Fibroblast of lung (primary cell): Measurements from ENCODE around the gene RB1.

Experiments
- CTCF ChIP-seq, 2 donors: IDR thresholded peaks in 1 of 2; conservative IDR thresholded peaks in 1 of 2; 1 replicate in 1 of 2; 2 replicates in 1 of 2; pipeline ENCODE4 v1.5.1; 2011 to 2012; ENCODE audit warnings: low read length in 2 of 2, control low read depth in 1 of 2, inconsistent platforms in 1 of 2, low read depth in 1 of 2, mild to moderate bottlenecking in 1 of 2
- EZH2 ChIP-seq: IDR thresholded peaks from 2 replicates; pipeline ENCODE4 v1.5.1; 2012; ENCODE audit warnings: low read length, control low read depth, mild to moderate bottlenecking; ENCODE audit errors: missing control alignments

DNA sequence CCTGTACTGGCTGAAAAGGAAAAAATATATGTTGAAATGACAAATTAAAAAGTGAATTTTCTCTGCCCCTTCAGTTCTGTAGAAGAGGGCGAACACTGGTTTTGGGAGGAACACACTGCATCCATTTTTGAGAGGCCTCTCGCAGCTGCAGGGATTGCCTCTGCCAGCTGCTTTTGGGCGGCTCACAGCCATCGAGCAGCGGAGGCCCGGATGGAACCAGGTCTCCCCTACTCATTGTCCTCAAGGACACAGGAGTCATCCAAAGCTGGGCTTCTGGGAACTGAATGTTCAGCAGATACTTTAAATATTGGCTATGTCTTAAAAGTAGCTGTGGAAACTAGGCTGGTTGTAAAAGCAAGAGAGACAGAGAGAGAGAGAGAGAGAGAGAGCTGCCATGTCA lies 212.2 kb downstream of the RB1 start:
- TF ChIP-seq CTCF (conservative IDR thresholded peaks at IDR 0.05 in 1 of 2, IDR thresholded peaks at IDR 0.05 in 1 of 2; ENCODE audit: low read depth in 1 of 2, low read length in 2 of 2) (no peak), EZH2 (no peak)
